Kidney (tissue), 14 donors: ENCODE data around the gene PLSCR3. TPM values are rescaled to one million over a fixed set of nuclear protein-coding genes. Genes with fewer than 3 reads are reported as not detected.

Experiments
- DNase-seq, 5 donors: peaks; one replicate each; pipeline ENCODE4 v3.0.0-alpha.2; 2013 to 2020
- FAIRE-seq: peaks from 2 replicates; lab custom pipeline; 2012; peaks lifted over from hg19 to GRCh38; lab: Jason Lieb, UNC
- H3K27ac ChIP-seq, 2 donors: one replicate each; pipeline ENCODE4 v1.7.0; 2013; ENCODE audit warnings: low read depth in 2 of 2, low read length in 2 of 2, inconsistent platforms in 1 of 2
- H3K27me3 ChIP-seq: one replicate; pipeline ENCODE4 v1.7.1; 2013; ENCODE audit warnings: low read length, inconsistent platforms; ENCODE audit not compliant: control insufficient read depth, insufficient read depth
- H3K36me3 ChIP-seq, 3 donors: one replicate each; pipeline versions ENCODE4 v1.7.0 to v1.7.1; 2013; ENCODE audit warnings: low read length in 3 of 3, control low read depth in 1 of 3, inconsistent platforms in 1 of 3; ENCODE audit not compliant: insufficient read depth in 3 of 3, control insufficient read depth in 2 of 3
- H3K4me1 ChIP-seq, 3 donors: one replicate each; pipeline versions ENCODE4 v1.7.0 to v1.7.1; 2013; ENCODE audit warnings: low read length in 3 of 3, inconsistent platforms in 1 of 3, low read depth in 1 of 3; ENCODE audit not compliant: control insufficient read depth in 2 of 3, insufficient read depth in 2 of 3
- H3K4me3 ChIP-seq, 3 donors: one replicate each; pipeline versions ENCODE4 v1.7.0 to v1.8.1; 2013; ENCODE audit warnings: low read length in 3 of 3, control low read depth in 1 of 3, inconsistent platforms in 1 of 3
- H3K9ac ChIP-seq, 3 donors: one replicate each; pipeline versions ENCODE4 v1.7.0 to v1.7.1; 2013; ENCODE audit warnings: low read length in 3 of 3, control low read depth in 1 of 3, inconsistent platforms in 1 of 3
- H3K9me3 ChIP-seq, 3 donors: one replicate each; pipeline versions ENCODE4 v1.7.0 to v1.7.1; 2013; ENCODE audit warnings: low read length in 3 of 3, control low read depth in 1 of 3, inconsistent platforms in 1 of 3; ENCODE audit not compliant: control insufficient read depth in 2 of 3, insufficient read depth in 1 of 3
- intact Hi-C: fragments of 100-400 bp; cut with DNase I; formaldehyde crosslinking; loops from one replicate; pipeline ENCODE4 v1.11.1; 2022
- polyA plus RNA-seq: library from polyadenylated mRNA; stranded (reverse); fragments of 350-450 nt; fragmentation: Illumina TruSeq; extraction: RNeasy Lipid Tissue Mini Kit (QIAGEN cat#74804); gene quantifications from one replicate; pipeline ENCODE4 v1.2.3, GENCODE V29; 2014; ENCODE audit warnings: low read depth, low replicate concordance; ENCODE audit not compliant: insufficient read depth
- total RNA-seq: library from RNA; stranded (reverse); fragmentation: NEBNext Ultra II Directional; extraction: Animal tissue kit (Norgen Biotek cat#: 25700); gene quantifications from one replicate; pipeline ENCODE4 v1.2.1, GENCODE V29; 2021
- TF ChIP-seq, protein P1 (sequence below): IDR thresholded peaks from 3 replicates; pipeline ENCODE4 v1.5.1; 2012; ENCODE audit warnings: mild to moderate bottlenecking, moderate library complexity, borderline replicate concordance; ENCODE audit not compliant: insufficient read depth; ENCODE audit errors: extremely low read depth
- donor health status: control.
- donor health status: control.
- donor health status: control.
- donor health status: control.
- donor health status: control.
- donor health status: DM: yes; HTN: yes; CAD: no.
- donor health status: Normal renal cell carcinoma (clear cell type).

PLSCR3 gene
- total and polyA plus RNA-seq, 2 donors from 2014 or later, result 26.4 to 35.0 TPM

GRCh38 chr17:7352910-7353635 is 41.3 kb downstream of the PLSCR3 start:
- TF ChIP-seq, protein P1, sequence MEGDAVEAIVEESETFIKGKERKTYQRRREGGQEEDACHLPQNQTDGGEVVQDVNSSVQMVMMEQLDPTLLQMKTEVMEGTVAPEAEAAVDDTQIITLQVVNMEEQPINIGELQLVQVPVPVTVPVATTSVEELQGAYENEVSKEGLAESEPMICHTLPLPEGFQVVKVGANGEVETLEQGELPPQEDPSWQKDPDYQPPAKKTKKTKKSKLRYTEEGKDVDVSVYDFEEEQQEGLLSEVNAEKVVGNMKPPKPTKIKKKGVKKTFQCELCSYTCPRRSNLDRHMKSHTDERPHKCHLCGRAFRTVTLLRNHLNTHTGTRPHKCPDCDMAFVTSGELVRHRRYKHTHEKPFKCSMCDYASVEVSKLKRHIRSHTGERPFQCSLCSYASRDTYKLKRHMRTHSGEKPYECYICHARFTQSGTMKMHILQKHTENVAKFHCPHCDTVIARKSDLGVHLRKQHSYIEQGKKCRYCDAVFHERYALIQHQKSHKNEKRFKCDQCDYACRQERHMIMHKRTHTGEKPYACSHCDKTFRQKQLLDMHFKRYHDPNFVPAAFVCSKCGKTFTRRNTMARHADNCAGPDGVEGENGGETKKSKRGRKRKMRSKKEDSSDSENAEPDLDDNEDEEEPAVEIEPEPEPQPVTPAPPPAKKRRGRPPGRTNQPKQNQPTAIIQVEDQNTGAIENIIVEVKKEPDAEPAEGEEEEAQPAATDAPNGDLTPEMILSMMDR, result no peak
- H3K9ac ChIP-seq, result peak overlapping the region in 1 of 3 donors; percentile 92
- H3K9me3 ChIP-seq, result no peaks in the 10 kb centered on the region
- peak overlapping the region in 2 of 3 donors; percentile 81 to 88 for H3K4me3 ChIP-seq
- FAIRE-seq, result no peak
- H3K27me3 ChIP-seq, result no peaks in the 10 kb centered on the region
- DNase-seq, result peak in 2 of 5 donors; percentile 71 to 81
- H3K36me3 ChIP-seq, result no peaks in the 10 kb centered on the region
- peaks cover 3 to 25% (median 13%) of the 10 kb centered on the region in 3 donors for H3K4me1 ChIP-seq
- H3K27ac ChIP-seq, result no peak overlapping the region
- intact Hi-C loops, result no loop called here

DNA sequence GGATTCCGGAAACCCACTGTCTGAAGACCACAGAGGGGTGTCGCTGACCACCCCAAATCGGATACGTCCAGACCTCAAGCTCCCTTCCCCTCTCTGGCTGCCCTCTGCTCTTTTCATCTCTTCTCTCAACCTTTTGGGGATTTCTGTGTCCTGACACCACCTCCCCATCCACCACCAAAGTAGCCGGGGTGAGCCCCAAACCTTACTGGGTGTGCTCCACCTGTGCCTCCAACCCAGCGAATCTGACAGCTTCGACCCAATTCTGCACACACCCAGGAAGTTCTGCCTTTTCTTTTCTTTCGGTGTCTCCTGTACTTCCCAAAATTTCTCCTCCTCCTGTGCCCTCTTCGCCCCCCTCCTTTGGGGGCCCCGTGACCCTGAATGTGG is 41.8 kb downstream of the PLSCR3 start:
- DNase-seq (no peak), FAIRE-seq (no peak)
- H3K9me3 ChIP-seq, result no peaks in the 10 kb centered on the region
- no peaks in the 10 kb centered on the region for H3K27me3 ChIP-seq
- peak overlapping the region; percentile 62 to 88 (median 81) for H3K4me3 ChIP-seq
- H3K36me3 ChIP-seq, result no peaks in the 10 kb centered on the region
- peak overlapping the region; percentile 97 to 98 for H3K27ac ChIP-seq
- peaks cover 3 to 25% (median 13%) of the 10 kb centered on the region in 3 donors for H3K4me1 ChIP-seq
- TF ChIP-seq, protein P1, result peak; percentile 40
- intact Hi-C loops, result no loop called here
- H3K9ac ChIP-seq, result peak overlapping the region in 2 of 3 donors; percentile 92 to 94

GRCh38 chr17:7351665-7352502 is 42.4 kb downstream of the PLSCR3 start, which contains the start of gene KCTD11:
TSS of gene KCTD11 (plus strand) at chr17:7352162.
- H3K36me3 ChIP-seq, result no peaks in the 10 kb centered on the region
- H3K27me3 ChIP-seq, result no peaks in the 10 kb centered on the region
- TF ChIP-seq, protein P1, result no peak
- no peaks in the 10 kb centered on the region for H3K9me3 ChIP-seq
- H3K9ac ChIP-seq, result peak within 1 kb of the TSS; percentile 44 to 94 (median 94)
- H3K4me1 ChIP-seq, result peaks cover 3 to 25% (median 13%) of the 10 kb centered on the region in 3 donors
- peak; percentile 88 to 98 (median 93) for DNase-seq
- FAIRE-seq, result no peak
- H3K27ac ChIP-seq, result peak within 1 kb of the TSS; percentile 97 to 98
- intact Hi-C loops, result no loop called here
- H3K4me3 ChIP-seq, result peak within 1 kb of the TSS; percentile 63 to 88 (median 81)
